ENCODE data around the gene CENPS.

The CENPS gene

GRCh38 chr1:10440305-10440704 lies 10.1 kb downstream of the CENPS start:
- Histone ChIP-seq H3K9ac (ENCODE audit: insufficient read length) (no peak overlapping the region), H3K4me3 (no peak overlapping the region), H3K36me3 (ENCODE audit: insufficient read depth, low read length) (peaks cover 6% of the 10 kb centered on the region; the same call in 1 of the 2 replicates), H3K27ac (no peak overlapping the region), H3K9me3 (ENCODE audit: low read depth, low read length) (no peaks in the 10 kb centered on the region)
- DNase-seq (ENCODE audit: low read depth, low spot score): no peak
- TF ChIP-seq FOXP2 (optimal IDR thresholded peaks at IDR 0.05; ENCODE audit: control extremely low read depth, extremely low read length, insufficient read depth) (no peak), EZH2 (IDR thresholded peaks at IDR 0.05) (no peak), POLR2AphosphoS5 (IDR thresholded peaks at IDR 0.05; ENCODE audit: borderline replicate concordance, low read depth, low read length) (no peak)

- no peak overlapping the region for H3K27ac ChIP-seq
- H3K9ac ChIP-seq (ENCODE audit: insufficient read length): no peak overlapping the region
- TF ChIP-seq EZH2 (IDR thresholded peaks at IDR 0.05) (no peak), FOXP2 (optimal IDR thresholded peaks at IDR 0.05; ENCODE audit: control extremely low read depth, extremely low read length, insufficient read depth) (no peak), POLR2AphosphoS5 (IDR thresholded peaks at IDR 0.05; ENCODE audit: borderline replicate concordance, low read depth, low read length) (no peak)
- H3K4me3 ChIP-seq: no peak overlapping the region
- H3K36me3 ChIP-seq (ENCODE audit: insufficient read depth, low read length): peaks cover 6% of the 10 kb centered on the region; the same call in 1 of the 2 replicates
- H3K9me3 ChIP-seq (ENCODE audit: low read depth, low read length): no peaks in the 10 kb centered on the region
- DNase-seq (ENCODE audit: low read depth, low spot score): no peak
These were observed 10.6 kb downstream of the CENPS start for GRCh38 chr1:10440794-10441193.

GRCh38 chr1:10444248-10444647 lies 14.0 kb downstream of the CENPS start:
- H3K4me3 ChIP-seq: no peak overlapping the region
- H3K27ac ChIP-seq: peak overlapping the region; percentile 13; the same call in 1 of the 2 replicates
- H3K9ac ChIP-seq (ENCODE audit: insufficient read length): no peak overlapping the region
- H3K9me3 ChIP-seq (ENCODE audit: low read depth, low read length): no peaks in the 10 kb centered on the region
- no peak for DNase-seq (ENCODE audit: low read depth, low spot score)
- peaks cover 6% of the 10 kb centered on the region; the same call in 1 of the 2 replicates for H3K36me3 ChIP-seq (ENCODE audit: insufficient read depth, low read length)
- TF ChIP-seq POLR2AphosphoS5 (IDR thresholded peaks at IDR 0.05; ENCODE audit: borderline replicate concordance, low read depth, low read length) (no peak), FOXP2 (optimal IDR thresholded peaks at IDR 0.05; ENCODE audit: control extremely low read depth, extremely low read length, insufficient read depth) (no peak), EZH2 (IDR thresholded peaks at IDR 0.05) (no peak)

DNA sequence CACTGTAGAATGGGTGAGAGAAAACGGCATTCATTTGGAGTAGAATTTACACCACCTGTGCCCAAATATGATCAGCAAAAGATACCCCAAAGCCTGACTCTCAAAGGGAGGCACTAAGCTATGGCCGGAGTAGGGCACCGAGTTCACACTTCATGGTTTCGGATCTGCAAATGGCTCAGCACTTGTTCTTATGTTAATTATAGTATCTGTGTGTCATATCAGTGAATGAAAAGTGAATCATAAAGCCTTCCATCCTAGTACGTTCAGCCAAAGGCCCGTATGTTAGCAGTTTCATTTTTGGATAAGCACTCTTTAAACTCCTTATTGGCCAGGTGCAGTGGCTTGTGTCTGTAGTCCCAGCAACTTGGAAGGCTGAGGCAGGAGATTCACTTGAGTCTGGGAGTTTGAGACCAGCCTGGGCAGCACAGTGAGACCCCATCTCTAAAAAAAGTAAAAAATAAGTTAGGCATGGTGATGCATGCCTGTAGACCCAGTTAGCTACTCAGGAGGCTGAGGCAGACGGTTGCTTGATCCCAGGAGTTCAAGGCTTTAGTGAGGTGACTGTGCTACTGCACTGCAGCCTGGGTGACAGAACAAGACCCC lies 14.7 kb downstream of the CENPS start:
- Histone ChIP-seq H3K9me3 (ENCODE audit: low read depth, low read length) (no peaks in the 10 kb centered on the region), H3K27ac (peak overlapping the region; percentile 13; the same call in 1 of the 2 replicates), H3K9ac (ENCODE audit: insufficient read length) (no peak overlapping the region), H3K4me3 (no peak overlapping the region), H3K36me3 (ENCODE audit: insufficient read depth, low read length) (peaks cover 6% of the 10 kb centered on the region; the same call in 1 of the 2 replicates)
- TF ChIP-seq POLR2AphosphoS5 (IDR thresholded peaks at IDR 0.05; ENCODE audit: borderline replicate concordance, low read depth, low read length) (no peak), EZH2 (IDR thresholded peaks at IDR 0.05) (no peak), FOXP2 (optimal IDR thresholded peaks at IDR 0.05; ENCODE audit: control extremely low read depth, extremely low read length, insufficient read depth) (no peak)
- DNase-seq (ENCODE audit: low read depth, low spot score): no peak

DNA sequence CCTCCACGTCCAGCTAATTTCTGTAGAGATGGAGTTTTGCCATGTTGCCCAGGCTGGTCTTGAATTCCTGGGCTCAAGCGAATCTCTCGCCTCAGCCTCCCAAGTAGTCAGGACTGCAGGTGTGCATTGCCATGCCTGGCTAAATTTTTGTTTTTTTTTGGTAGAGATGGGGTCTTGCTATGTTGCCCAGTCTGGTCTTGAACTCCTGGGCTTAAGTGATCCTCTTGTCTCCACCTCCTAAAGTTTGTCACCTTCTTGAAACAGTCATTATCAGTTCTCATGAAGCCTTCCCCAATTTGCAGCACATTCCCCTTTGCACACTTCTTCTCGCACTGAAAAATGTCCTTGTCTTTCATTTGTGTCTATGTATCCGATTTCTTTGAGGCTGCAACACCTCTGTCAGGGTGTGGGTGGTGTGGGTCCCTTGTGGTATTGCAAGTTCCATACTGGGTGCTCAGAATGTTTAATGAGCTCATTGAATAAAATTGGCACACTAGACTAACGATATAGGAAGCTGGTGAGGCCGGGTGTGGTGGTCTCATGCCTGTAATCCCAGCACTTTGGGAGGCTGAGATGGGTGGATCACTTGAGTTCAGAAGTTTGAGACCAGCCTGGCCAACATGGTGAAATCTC lies 16.7 kb downstream of the CENPS start:
- TF ChIP-seq FOXP2 (optimal IDR thresholded peaks at IDR 0.05; ENCODE audit: control extremely low read depth, extremely low read length, insufficient read depth) (no peak), POLR2AphosphoS5 (IDR thresholded peaks at IDR 0.05; ENCODE audit: borderline replicate concordance, low read depth, low read length) (no peak), EZH2 (IDR thresholded peaks at IDR 0.05) (no peak)
- Histone ChIP-seq H3K27ac (no peak overlapping the region), H3K9ac (ENCODE audit: insufficient read length) (no peak overlapping the region), H3K36me3 (ENCODE audit: insufficient read depth, low read length) (no peaks in the 10 kb centered on the region), H3K4me3 (no peak overlapping the region), H3K9me3 (ENCODE audit: low read depth, low read length) (no peaks in the 10 kb centered on the region)
- DNase-seq (ENCODE audit: low read depth, low spot score): no peak

- Histone ChIP-seq H3K9ac (ENCODE audit: insufficient read length) (peak within 1 kb of the TSS; percentile 63), H3K9me3 (ENCODE audit: low read depth, low read length) (no peaks in the 10 kb centered on the region), H3K4me3 (peak within 1 kb of the TSS; percentile 79), H3K36me3 (ENCODE audit: insufficient read depth, low read length) (no peaks in the 10 kb centered on the region), H3K27ac (peak within 1 kb of the TSS; percentile 94)
- DNase-seq (ENCODE audit: low read depth, low spot score): no peak
- TF ChIP-seq FOXP2 (optimal IDR thresholded peaks at IDR 0.05; ENCODE audit: control extremely low read depth, extremely low read length, insufficient read depth) (no peak), EZH2 (IDR thresholded peaks at IDR 0.05) (no peak), POLR2AphosphoS5 (IDR thresholded peaks at IDR 0.05; ENCODE audit: borderline replicate concordance, low read depth, low read length) (no peak)
These were observed 19.5 kb downstream of the CENPS start, which contains the start of gene CORT for GRCh38 chr1:10449751-10450150. TSS of gene CORT (plus strand) at chr1:10450031. CDS start at chr1:10450224, 193 bp downstream.

DNA sequence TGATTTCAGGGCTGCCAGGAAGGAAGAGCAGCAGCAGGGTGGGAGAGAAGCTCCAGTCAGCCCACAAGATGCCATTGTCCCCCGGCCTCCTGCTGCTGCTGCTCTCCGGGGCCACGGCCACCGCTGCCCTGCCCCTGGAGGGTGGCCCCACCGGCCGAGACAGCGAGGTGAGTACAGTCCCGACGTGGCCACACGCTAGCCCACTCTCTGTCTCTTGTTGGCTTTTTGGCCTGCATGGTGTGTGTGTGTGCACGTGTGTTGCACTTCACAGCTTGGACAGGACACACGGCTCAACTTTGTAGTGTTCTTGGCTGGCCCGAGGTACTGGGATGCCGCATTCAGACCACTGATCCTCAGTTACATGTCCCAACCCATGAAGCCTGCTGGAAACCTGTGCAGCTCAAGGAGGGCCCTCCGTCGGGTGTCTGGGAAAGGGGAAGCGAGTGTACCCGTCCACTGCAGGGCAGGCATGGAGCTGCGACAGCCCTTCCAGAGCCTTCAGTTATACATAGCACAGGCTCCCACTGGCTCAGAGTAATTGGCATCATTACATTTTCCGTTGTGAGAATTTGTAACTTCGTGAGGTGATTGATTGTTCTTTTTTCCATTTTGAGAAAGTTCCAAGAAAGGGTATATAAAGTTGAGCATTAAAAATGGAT lies 20.1 kb downstream of the CENPS start:
- no peak overlapping the region for H3K9ac ChIP-seq (ENCODE audit: insufficient read length)
- H3K4me3 ChIP-seq: peak overlapping the region; percentile 79; the same call in 1 of the 2 replicates
- H3K9me3 ChIP-seq (ENCODE audit: low read depth, low read length): no peaks in the 10 kb centered on the region
- no peak for DNase-seq (ENCODE audit: low read depth, low spot score)
- TF ChIP-seq EZH2 (IDR thresholded peaks at IDR 0.05) (no peak), FOXP2 (optimal IDR thresholded peaks at IDR 0.05; ENCODE audit: control extremely low read depth, extremely low read length, insufficient read depth) (no peak), POLR2AphosphoS5 (IDR thresholded peaks at IDR 0.05; ENCODE audit: borderline replicate concordance, low read depth, low read length) (no peak)
- H3K36me3 ChIP-seq (ENCODE audit: insufficient read depth, low read length): no peaks in the 10 kb centered on the region
- H3K27ac ChIP-seq: peak overlapping the region; percentile 94

DNA sequence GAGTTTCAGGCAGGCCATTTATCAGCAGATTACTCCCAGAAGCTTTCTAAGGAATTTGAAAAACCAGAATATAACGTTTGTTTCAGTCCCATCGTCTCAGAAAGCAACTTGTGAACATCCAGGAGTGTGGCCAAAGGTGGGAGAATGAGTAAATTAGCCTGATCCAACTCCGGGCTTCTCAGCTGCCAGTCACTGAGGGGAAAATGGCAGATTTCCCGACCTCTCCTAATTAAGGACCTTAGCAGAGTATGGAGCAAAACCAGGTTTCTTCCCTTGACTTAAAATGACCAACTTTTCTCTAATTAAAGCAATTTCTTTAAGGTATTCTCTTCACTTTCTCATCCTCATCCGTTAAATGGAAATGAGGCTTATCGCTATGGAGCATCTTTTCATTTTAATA lies 20.6 kb downstream of the CENPS start:
- peak overlapping the region; percentile 79 for H3K4me3 ChIP-seq
- no peak for TF ChIP-seq EZH2 (IDR thresholded peaks at IDR 0.05)
- TF ChIP-seq FOXP2 (optimal IDR thresholded peaks at IDR 0.05; ENCODE audit: control extremely low read depth, extremely low read length, insufficient read depth): no peak
- TF ChIP-seq POLR2AphosphoS5 (IDR thresholded peaks at IDR 0.05; ENCODE audit: borderline replicate concordance, low read depth, low read length): no peak

More for the DNA sequence above, 20.6 kb downstream of the CENPS start:
- H3K9me3 ChIP-seq (ENCODE audit: low read depth, low read length): no peaks in the 10 kb centered on the region
- peak overlapping the region; percentile 63 for H3K9ac ChIP-seq (ENCODE audit: insufficient read length)
- H3K27ac ChIP-seq: peak overlapping the region; percentile 94
- DNase-seq (ENCODE audit: low read depth, low spot score): no peak
- no peaks in the 10 kb centered on the region for H3K36me3 ChIP-seq (ENCODE audit: insufficient read depth, low read length)

All from SK-N-MC (cell line).